Muscle layer of colon (tissue), 2 donors: Measurements from ENCODE around the gene USP24.

ENCODE experiments used
- H3K27ac ChIP-seq: one replicate; pipeline ENCODE4 v1.7.0; 2013; ENCODE audit warnings: low read depth, mild to moderate bottlenecking, low read length, moderate library complexity
- H3K27me3 ChIP-seq, 2 donors: one replicate each; pipeline ENCODE4 v1.7.0; 2013; ENCODE audit warnings: low read length in 2 of 2, mild to moderate bottlenecking in 2 of 2; ENCODE audit not compliant: insufficient read depth in 2 of 2, control insufficient read depth in 1 of 2
- H3K36me3 ChIP-seq: one replicate; pipeline ENCODE4 v1.7.0; 2013; ENCODE audit warnings: mild to moderate bottlenecking, low read length; ENCODE audit not compliant: insufficient read depth
- H3K4me1 ChIP-seq: one replicate; pipeline ENCODE4 v1.7.0; 2013; ENCODE audit warnings: mild to moderate bottlenecking, low read length; ENCODE audit not compliant: insufficient read depth
- H3K4me3 ChIP-seq, 2 donors: one replicate each; pipeline ENCODE4 v1.7.0; 2013; ENCODE audit warnings: low read length in 2 of 2, low read depth in 1 of 2, mild to moderate bottlenecking in 1 of 2, moderate library complexity in 1 of 2
- H3K9ac ChIP-seq: one replicate; pipeline ENCODE4 v1.7.0; 2013; ENCODE audit warnings: low read length
- H3K9me3 ChIP-seq: one replicate; pipeline ENCODE4 v1.7.0; 2013; ENCODE audit warnings: mild to moderate bottlenecking, low read length
- donor health status: abdominal sarcoma.
- donor health status: Adenocarcinoma of cecum.

The USP24 gene

GRCh38 chr1:55153031-55153430, 62.1 kb downstream of the USP24 start:
- H3K27ac ChIP-seq = no peak overlapping the region
- peaks cover 29% of the 10 kb centered on the region for H3K36me3 ChIP-seq
- no peaks in the 10 kb centered on the region for H3K27me3 ChIP-seq
- H3K4me1 ChIP-seq = no peaks in the 10 kb centered on the region
- no peak overlapping the region for H3K9ac ChIP-seq
- no peaks in the 10 kb centered on the region for H3K9me3 ChIP-seq
- no peak overlapping the region for H3K4me3 ChIP-seq

- H3K27me3 ChIP-seq = no peaks in the 10 kb centered on the region
- no peak overlapping the region for H3K27ac ChIP-seq
- H3K36me3 ChIP-seq = peaks cover 30% of the 10 kb centered on the region
Measured at GRCh38 chr1:55150880-55151588, 64.1 kb downstream of the USP24 start.

GRCh38 chr1:55148676-55149075, 66.5 kb downstream of the USP24 start:
- Histone ChIP-seq H3K27me3 (no peaks in the 10 kb centered on the region), H3K9me3 (no peaks in the 10 kb centered on the region), H3K4me3 (no peak overlapping the region), H3K27ac (no peak overlapping the region), H3K36me3 (peaks cover 31% of the 10 kb centered on the region), H3K9ac (no peak overlapping the region), H3K4me1 (no peaks in the 10 kb centered on the region)

More at GRCh38 chr1:55150880-55151588, 64.1 kb downstream of the USP24 start:
- Histone ChIP-seq H3K9me3 (no peaks in the 10 kb centered on the region), H3K9ac (no peak overlapping the region), H3K4me3 (no peak overlapping the region), H3K4me1 (no peaks in the 10 kb centered on the region)

- no peak overlapping the region for H3K27ac ChIP-seq
- H3K36me3 ChIP-seq = peaks cover 41% of the 10 kb centered on the region
Measured at GRCh38 chr1:55147524-55147923, 67.6 kb downstream of the USP24 start.

GRCh38 chr1:55146781-55147180, 68.4 kb downstream of the USP24 start:
- H3K27me3 ChIP-seq = no peaks in the 10 kb centered on the region
- no peak overlapping the region for H3K9ac ChIP-seq
- peaks cover 40% of the 10 kb centered on the region for H3K36me3 ChIP-seq
- H3K4me3 ChIP-seq = no peak overlapping the region
- H3K9me3 ChIP-seq = no peaks in the 10 kb centered on the region
- H3K27ac ChIP-seq = no peak overlapping the region
- H3K4me1 ChIP-seq = no peaks in the 10 kb centered on the region

More at GRCh38 chr1:55147524-55147923, 67.6 kb downstream of the USP24 start:
- no peak overlapping the region for H3K4me3 ChIP-seq
- no peaks in the 10 kb centered on the region for H3K9me3 ChIP-seq
- H3K9ac ChIP-seq = no peak overlapping the region
- no peaks in the 10 kb centered on the region for H3K27me3 ChIP-seq
- H3K4me1 ChIP-seq = no peaks in the 10 kb centered on the region

GRCh38 chr1:55144886-55145285, 70.3 kb downstream of the USP24 start:
- Histone ChIP-seq H3K27me3 (no peaks in the 10 kb centered on the region), H3K36me3 (peaks cover 46% of the 10 kb centered on the region)

GRCh38 chr1:55143684-55144083, 71.5 kb downstream of the USP24 start:
- Histone ChIP-seq H3K27ac (no peak overlapping the region), H3K4me3 (no peak overlapping the region), H3K4me1 (no peaks in the 10 kb centered on the region), H3K27me3 (no peaks in the 10 kb centered on the region), H3K36me3 (peaks cover 57% of the 10 kb centered on the region), H3K9me3 (no peaks in the 10 kb centered on the region), H3K9ac (no peak overlapping the region)

More at GRCh38 chr1:55144886-55145285, 70.3 kb downstream of the USP24 start:
- no peak overlapping the region for H3K27ac ChIP-seq
- H3K9me3 ChIP-seq = no peaks in the 10 kb centered on the region
- no peak overlapping the region for H3K9ac ChIP-seq
- H3K4me3 ChIP-seq = no peak overlapping the region
- H3K4me1 ChIP-seq = no peaks in the 10 kb centered on the region

GRCh38 chr1:55141295-55141893, 73.8 kb downstream of the USP24 start:
- Histone ChIP-seq H3K36me3 (peaks cover 71% of the 10 kb centered on the region), H3K4me1 (no peaks in the 10 kb centered on the region), H3K9me3 (no peaks in the 10 kb centered on the region), H3K27ac (no peak overlapping the region), H3K27me3 (no peaks in the 10 kb centered on the region), H3K4me3 (no peak overlapping the region), H3K9ac (no peak overlapping the region)

- Histone ChIP-seq H3K9me3 (no peaks in the 10 kb centered on the region), H3K4me1 (no peaks in the 10 kb centered on the region), H3K27ac (no peak overlapping the region), H3K27me3 (no peaks in the 10 kb centered on the region), H3K36me3 (peaks cover 74% of the 10 kb centered on the region), H3K4me3 (no peak overlapping the region), H3K9ac (no peak overlapping the region)
Measured at GRCh38 chr1:55140546-55140983, 74.6 kb downstream of the USP24 start.

- H3K4me3 ChIP-seq = no peak overlapping the region
- H3K9ac ChIP-seq = no peak overlapping the region
- H3K9me3 ChIP-seq = no peaks in the 10 kb centered on the region
- H3K36me3 ChIP-seq = peaks cover 73% of the 10 kb centered on the region
- no peaks in the 10 kb centered on the region for H3K27me3 ChIP-seq
- no peak overlapping the region for H3K27ac ChIP-seq
- H3K4me1 ChIP-seq = no peaks in the 10 kb centered on the region
Measured at GRCh38 chr1:55140137-55140536, 75.0 kb downstream of the USP24 start.

GRCh38 chr1:55138823-55139222, 76.3 kb downstream of the USP24 start:
- H3K4me1 ChIP-seq = no peaks in the 10 kb centered on the region
- no peaks in the 10 kb centered on the region for H3K27me3 ChIP-seq
- H3K4me3 ChIP-seq = no peak overlapping the region
- H3K36me3 ChIP-seq = peaks cover 80% of the 10 kb centered on the region
- H3K27ac ChIP-seq = no peak overlapping the region
- no peak overlapping the region for H3K9ac ChIP-seq
- no peaks in the 10 kb centered on the region for H3K9me3 ChIP-seq
